Esophagus squamous epithelium (tissue), 5 donors: Measurements from ENCODE around the gene CDY1. TPM values are rescaled to one million over a fixed set of nuclear protein-coding genes. Genes with fewer than 3 reads are reported as not detected.
"Not testable (repeated sequence)": the region's sequence is repeated elsewhere in the genome, so short reads cannot be mapped to it uniquely, and the experiment has no call there.

Experiments
- DNase-seq: peaks from one replicate; lab custom pipeline; 2025; lab: John Stamatoyannopoulos, UW
- H3K27ac ChIP-seq, 4 donors: fragments of 200-600 bp; sonication (generic); one replicate each; pipeline ENCODE4 v1.5.1; 2016 to 2019; ENCODE audit warnings: mild to moderate bottlenecking in 1 of 4
- H3K27me3 ChIP-seq, 4 donors: fragments of 200-600 bp; sonication (generic); 1 replicate in 3 of 4; 2 replicates in 1 of 4; pipeline versions ENCODE4 v1.5.1 to v1.6.0; 2017 to 2021; ENCODE audit warnings: antibody characterized with exemption in 1 of 4
- H3K36me3 ChIP-seq, 3 donors: fragments of 200-600 bp; sonication (generic); one replicate each; pipeline ENCODE4 v1.5.1; 2016 to 2019
- H3K4me1 ChIP-seq, 3 donors: fragments of 200-600 bp; sonication (generic); one replicate each; pipeline ENCODE4 v1.5.1; 2017 to 2019
- H3K4me3 ChIP-seq, 4 donors: fragments of 200-600 bp; sonication (generic); 1 replicate in 3 of 4; 2 replicates in 1 of 4; pipeline ENCODE4 v1.5.1; 2016 to 2019; ENCODE audit warnings: mild to moderate bottlenecking in 2 of 4, moderate library complexity in 1 of 4
- H3K9me3 ChIP-seq, 3 donors: fragments of 200-600 bp; sonication (generic); one replicate each; pipeline ENCODE4 v1.5.1; 2016 to 2019
- WGBS, 2 donors: methylation state at CpG; one replicate each; pipeline ENCODE4 v1.1.5; 2018; 5-methylcytosine and 5-hydroxymethylcytosine counted together
- intact Hi-C: fragments of 100-400 bp; cut with DNase I; formaldehyde crosslinking; loops from one replicate; pipeline ENCODE4 v1.15.0; 2022
- total RNA-seq, 4 donors: library from RNA; depleted of rRNA; stranded (reverse); fragments of >200 nt; gene quantifications; one replicate each; pipeline ENCODE4 v1.1.0, GENCODE V29; 2016
- donor health status: DM: yes; HTN: yes; CAD: no.

Gene CDY1, protein sequence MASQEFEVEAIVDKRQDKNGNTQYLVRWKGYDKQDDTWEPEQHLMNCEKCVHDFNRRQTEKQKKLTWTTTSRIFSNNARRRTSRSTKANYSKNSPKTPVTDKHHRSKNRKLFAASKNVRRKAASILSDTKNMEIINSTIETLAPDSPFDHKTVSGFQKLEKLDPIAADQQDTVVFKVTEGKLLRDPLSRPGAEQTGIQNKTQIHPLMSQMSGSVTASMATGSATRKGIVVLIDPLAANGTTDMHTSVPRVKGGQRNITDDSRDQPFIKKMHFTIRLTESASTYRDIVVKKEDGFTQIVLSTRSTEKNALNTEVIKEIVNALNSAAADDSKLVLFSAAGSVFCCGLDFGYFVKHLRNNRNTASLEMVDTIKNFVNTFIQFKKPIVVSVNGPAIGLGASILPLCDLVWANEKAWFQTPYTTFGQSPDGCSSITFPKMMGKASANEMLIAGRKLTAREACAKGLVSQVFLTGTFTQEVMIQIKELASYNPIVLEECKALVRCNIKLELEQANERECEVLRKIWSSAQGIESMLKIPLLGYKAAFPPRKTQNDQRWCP
- not detected for total RNA-seq

DNA sequence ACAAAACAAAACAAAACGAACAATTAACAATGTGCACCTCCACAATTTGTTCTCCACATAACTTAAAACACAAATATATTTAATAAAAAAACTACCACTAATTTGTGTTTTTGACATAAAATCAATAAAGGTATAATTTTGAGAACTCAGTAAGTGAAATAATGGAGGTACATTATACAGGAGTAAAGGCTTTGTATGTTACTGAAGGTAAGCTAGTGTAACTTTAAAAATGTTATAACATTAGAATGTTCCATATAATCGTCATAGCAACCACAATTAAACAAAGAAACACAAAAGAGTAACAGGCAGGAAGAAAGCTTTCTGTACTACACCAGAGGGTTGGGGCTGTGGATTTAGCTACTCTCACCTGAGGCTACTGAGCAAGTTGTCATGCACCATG, at the start of gene CDY1:
CDY1 (plus strand) TSS at position 301 of the 400 bp plus-strand sequence. CDS start 326 bp downstream, outside the sequence.
- DNase-seq, intact Hi-C loops, H3K9me3 ChIP-seq, H3K4me3 ChIP-seq, H3K36me3 ChIP-seq, H3K27ac ChIP-seq, H3K4me1 ChIP-seq, H3K27me3 ChIP-seq: not testable (repeated sequence)
- WGBS, 2 donors, result no CpG with 5 or more reads among the region's 2 CpGs

DNA sequence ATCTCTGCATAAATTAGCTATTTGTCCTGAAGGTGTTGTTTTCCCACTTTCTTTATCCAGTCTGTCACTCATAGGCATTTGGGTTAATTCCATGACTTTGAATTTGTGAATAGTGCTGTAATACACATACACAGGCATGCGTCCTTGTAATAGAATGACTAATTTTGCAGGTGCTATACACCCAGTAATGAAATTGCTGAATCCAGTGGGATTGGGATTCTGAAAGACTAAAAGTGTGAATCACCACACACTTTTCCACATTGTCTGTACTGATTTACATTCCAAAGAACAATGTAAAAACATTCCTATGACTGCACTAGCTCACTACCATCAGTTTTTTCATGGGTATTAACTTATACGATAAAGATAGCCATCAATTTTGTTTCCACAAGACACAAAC, 28.6 kb upstream of the CDY1 start:
- H3K36me3 ChIP-seq, DNase-seq, H3K27ac ChIP-seq, intact Hi-C loops, H3K27me3 ChIP-seq, H3K4me3 ChIP-seq, H3K9me3 ChIP-seq, H3K4me1 ChIP-seq: not testable (repeated sequence)
- WGBS, 2 donors, result no CpG with 5 or more reads among the region's 2 CpGs

DNA sequence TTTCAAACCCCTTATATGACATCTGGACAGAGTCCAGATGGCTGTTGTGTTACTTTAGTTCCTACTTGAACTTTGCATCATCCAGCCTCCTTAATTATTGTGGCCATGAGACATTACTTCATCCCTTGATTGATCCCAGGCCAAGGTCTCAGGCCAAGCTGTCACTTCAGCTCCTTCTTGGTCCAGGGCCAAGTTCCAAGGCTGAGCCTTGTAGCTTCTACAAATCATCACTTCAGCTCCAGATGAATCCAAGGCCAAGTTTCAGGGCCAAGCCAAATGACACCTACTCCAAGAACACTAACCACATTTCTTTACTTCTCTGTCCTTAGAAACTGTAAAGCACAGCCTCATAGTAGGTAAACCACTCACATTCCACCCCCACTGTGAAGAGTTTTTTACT, 1.7 kb upstream of the CDY1 start:
- H3K36me3 ChIP-seq, DNase-seq, intact Hi-C loops, H3K9me3 ChIP-seq, H3K4me3 ChIP-seq, H3K4me1 ChIP-seq, H3K27ac ChIP-seq, H3K27me3 ChIP-seq: not testable (repeated sequence)

DNA sequence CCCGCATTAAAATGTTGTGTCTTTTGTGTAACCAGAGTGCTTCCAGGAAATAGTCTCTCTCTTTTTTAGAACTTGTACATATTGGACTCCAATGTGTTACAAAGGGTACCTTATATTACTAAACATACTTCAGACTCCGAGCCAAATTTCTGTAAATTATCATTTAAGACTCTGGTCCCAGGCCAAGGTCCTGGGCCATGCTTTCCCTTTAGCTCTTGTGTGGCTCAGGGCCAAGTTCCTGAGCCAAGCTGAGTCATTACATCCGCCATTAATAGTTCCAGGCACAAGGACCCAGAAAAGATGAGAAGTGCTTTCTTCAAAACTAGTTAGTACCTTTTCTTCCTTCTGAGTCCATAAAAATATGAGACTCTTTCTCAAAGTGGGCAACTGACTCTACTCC, 4.6 kb downstream of the CDY1 start:
- H3K4me1 ChIP-seq, intact Hi-C loops, DNase-seq, H3K27ac ChIP-seq, H3K27me3 ChIP-seq, H3K9me3 ChIP-seq, H3K36me3 ChIP-seq, H3K4me3 ChIP-seq: not testable (repeated sequence)
- no CpG with 5 or more reads among the region's 3 CpGs for WGBS, 2 donors

DNA sequence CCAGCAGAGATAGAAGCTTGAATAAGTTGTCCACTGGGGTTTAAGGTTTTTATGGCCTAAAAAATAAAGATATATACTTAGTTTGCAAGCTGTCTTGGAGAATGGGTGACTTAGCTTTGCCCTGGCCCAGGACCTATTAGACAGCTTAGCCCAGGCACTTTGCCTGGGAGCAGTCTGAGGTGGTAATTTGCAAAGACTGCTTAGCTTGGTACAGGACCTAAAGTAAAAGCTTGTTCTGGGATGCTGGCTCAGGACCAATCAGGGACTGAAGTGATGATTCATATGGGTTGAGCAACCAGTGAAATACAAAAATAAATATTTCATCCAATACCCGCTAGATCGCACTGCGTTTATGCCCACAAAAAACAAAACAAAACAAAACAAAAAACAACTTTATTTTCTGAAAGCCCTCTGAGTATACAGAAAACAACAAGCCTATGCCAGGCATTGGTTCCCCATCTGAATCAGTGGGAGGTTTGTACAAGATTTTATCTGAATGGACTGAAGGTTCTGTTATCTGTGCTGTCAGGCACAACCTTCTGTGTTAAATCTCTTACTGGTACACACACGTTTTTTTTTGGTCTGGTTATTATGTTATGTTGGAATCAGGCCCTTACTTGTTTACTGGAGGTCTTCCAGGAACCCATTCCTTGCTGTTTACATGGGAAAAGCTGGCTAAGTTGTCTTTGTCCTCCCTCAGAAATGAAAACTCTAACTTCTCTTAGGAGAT, 8.6 kb downstream of the CDY1 start:
- H3K4me3 ChIP-seq, H3K27ac ChIP-seq, H3K4me1 ChIP-seq, H3K36me3 ChIP-seq, H3K27me3 ChIP-seq, DNase-seq, H3K9me3 ChIP-seq, intact Hi-C loops: not testable (repeated sequence)
- WGBS, 2 donors, result no CpG with 5 or more reads among the region's 4 CpGs

DNA sequence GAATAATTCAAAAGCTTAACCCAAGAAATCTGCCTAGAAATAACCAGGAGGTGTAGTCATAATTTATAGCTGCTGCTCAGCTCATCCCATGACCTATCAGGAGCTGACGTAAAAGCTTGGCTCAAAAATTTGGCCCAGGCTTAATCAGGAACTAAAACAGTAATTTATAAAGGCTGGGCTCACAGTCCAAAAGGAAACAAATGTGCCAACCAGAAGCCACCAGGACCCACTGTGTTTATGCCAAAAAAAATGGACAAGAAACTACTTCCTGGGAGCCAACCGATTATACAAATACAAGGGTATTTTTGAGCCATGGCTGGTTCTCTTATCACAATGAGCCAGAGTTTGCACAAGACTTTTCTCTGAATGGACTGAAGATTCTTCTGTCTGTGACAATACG, 17.9 kb downstream of the CDY1 start:
- H3K4me1 ChIP-seq, H3K27ac ChIP-seq, H3K4me3 ChIP-seq, H3K9me3 ChIP-seq, intact Hi-C loops, DNase-seq, H3K36me3 ChIP-seq, H3K27me3 ChIP-seq: not testable (repeated sequence)
- WGBS, 2 donors, result no CpG with 5 or more reads among the region's 3 CpGs

DNA sequence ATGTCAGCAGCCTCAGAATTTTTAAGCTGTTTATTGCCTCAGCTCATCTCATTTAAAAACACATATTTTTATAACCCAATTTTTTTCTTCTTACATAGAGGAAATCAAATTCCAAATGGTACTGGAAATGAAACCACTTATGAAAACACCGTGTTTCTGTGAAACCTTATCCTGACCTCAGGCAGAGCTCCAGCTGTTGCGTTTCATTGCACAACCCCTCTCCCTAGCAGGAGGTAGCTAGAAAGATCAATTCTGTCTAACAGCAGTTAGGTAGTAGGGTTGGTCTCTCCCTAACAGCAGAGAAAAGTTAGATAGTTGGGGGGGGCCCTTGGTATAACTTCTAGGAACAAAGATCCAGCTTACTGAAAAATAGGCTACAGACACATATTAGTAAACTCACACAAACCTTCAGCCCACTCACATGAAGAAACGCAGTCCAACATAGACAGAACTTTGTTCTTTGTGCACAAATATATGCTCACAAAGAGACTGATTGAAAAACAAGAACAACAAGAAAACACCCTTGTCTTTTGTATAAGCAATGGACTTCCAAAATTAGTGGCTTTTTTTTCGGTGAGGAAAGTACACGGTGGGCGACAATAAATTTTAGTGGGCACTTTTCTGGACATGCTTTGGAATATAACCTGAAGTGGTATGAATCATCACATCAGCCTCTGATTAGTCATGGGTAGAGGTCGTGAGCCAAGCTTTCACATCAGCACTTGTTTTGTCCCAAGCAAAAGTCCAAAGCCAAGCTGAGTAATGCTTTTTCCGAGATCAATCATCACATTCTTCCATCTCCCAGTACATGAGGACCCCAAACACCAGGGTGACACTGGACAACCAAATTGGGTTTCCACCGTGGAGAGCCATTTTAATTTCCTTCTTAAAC, 21.4 kb downstream of the CDY1 start:
- H3K4me3 ChIP-seq, intact Hi-C loops, H3K36me3 ChIP-seq, H3K27me3 ChIP-seq, H3K9me3 ChIP-seq, DNase-seq, H3K4me1 ChIP-seq, H3K27ac ChIP-seq: not testable (repeated sequence)
- no CpG with 5 or more reads among the region's 9 CpGs for WGBS, 2 donors
